Natural killer cell (primary cell): ENCODE data around the gene ZNF512. TPM values are rescaled to one million over a fixed set of nuclear protein-coding genes. Genes with fewer than 3 reads are reported as not detected.

ENCODE experiments used
- ATAC-seq, 3 donors: fragments of 150-1000 bp in 2 of 3; fragments of 200-7000 bp in 1 of 3; cut with Tn5 transposase; 1 replicate in 1 of 3; 2 replicates in 2 of 3; pipeline ENCODE4 v1.10.0; 2021; ENCODE audit warnings: mild to moderate bottlenecking in 2 of 3, moderate library complexity in 2 of 3
- DNase-seq, 2 donors: peaks; one replicate each; pipeline versions ENCODE4 v3.0.0 to v3.0.0-alpha.2; 2013 to 2021; ENCODE audit warnings: mixed read lengths in 1 of 2
- H3K27ac ChIP-seq: one replicate; pipeline ENCODE4 v1.5.1; 2013; ENCODE audit warnings: mild to moderate bottlenecking, low read length
- H3K27me3 ChIP-seq: one replicate; pipeline ENCODE4 v1.6.1; 2013; ENCODE audit warnings: low read length; ENCODE audit not compliant: control insufficient read depth, insufficient read depth
- H3K36me3 ChIP-seq: one replicate; pipeline ENCODE4 v1.6.1; 2013; ENCODE audit warnings: low read length; ENCODE audit not compliant: control insufficient read depth, insufficient read depth
- H3K4me1 ChIP-seq: one replicate; pipeline ENCODE4 v1.6.1; 2013; ENCODE audit warnings: low read length; ENCODE audit not compliant: control insufficient read depth, insufficient read depth
- H3K4me3 ChIP-seq: one replicate; pipeline ENCODE4 v1.5.1; 2013; ENCODE audit warnings: low read length
- H3K9me3 ChIP-seq: one replicate; pipeline ENCODE4 v1.6.1; 2013; ENCODE audit warnings: low read length; ENCODE audit not compliant: control insufficient read depth, insufficient read depth
- H3K27ac Mint-ChIP-seq, 2 donors: one replicate each; pipeline ENCODE4 v1.8.0; 2022; ENCODE audit warnings: mild to moderate bottlenecking in 2 of 2, mixed read lengths in 2 of 2, moderate library complexity in 1 of 2
- H3K27me3 Mint-ChIP-seq, 2 donors: one replicate each; pipeline ENCODE4 v1.8.0; 2022; ENCODE audit warnings: low read depth in 2 of 2, mixed read lengths in 2 of 2
- H3K36me3 Mint-ChIP-seq: one replicate; pipeline ENCODE4 v1.8.0; 2022; ENCODE audit warnings: mixed read lengths
- H3K4me1 Mint-ChIP-seq, 2 donors: one replicate each; pipeline ENCODE4 v1.8.0; 2022; ENCODE audit warnings: mixed read lengths in 2 of 2
- H3K4me3 Mint-ChIP-seq: one replicate; pipeline ENCODE4 v1.8.0; 2022; ENCODE audit warnings: mild to moderate bottlenecking, moderate library complexity, mixed read lengths
- H3K9me3 Mint-ChIP-seq, 2 donors: one replicate each; pipeline ENCODE4 v1.8.0; 2022; ENCODE audit warnings: mixed read lengths in 2 of 2
- WGBS: methylation state at CpG from one replicate; pipeline ENCODE4 v1.1.7; 2013; ENCODE audit warnings: missing lambda C conversion rate; ENCODE audit not compliant: insufficient coverage; 5-methylcytosine and 5-hydroxymethylcytosine counted together
- intact Hi-C: fragments of 100-400 bp; cut with micrococcal nuclease; formaldehyde crosslinking; loops from one replicate; pipeline ENCODE4 v1.14.2; 2022
- total RNA-seq, 4 donors: library from RNA; stranded (reverse); fragments of 120-200 nt in 1 of 4; gene quantifications; one replicate each; pipeline versions ENCODE4 v1.2.3 to v1.2.4, GENCODE V29; 2013 to 2022
- TF ChIP-seq, protein P1 (sequence below): fragments of 200-600 bp; IDR thresholded peaks from one replicate; pipeline ENCODE4 v1.8.0; 2022; ENCODE audit warnings: antibody characterized with exemption

Gene ZNF512
- total RNA-seq, 3 donors from 2014 or later (not counting 1 experiment from before 2014, with no cell fraction given): 26.5 to 40.9 (median 30.6) TPM

GRCh38 chr2:27544143-27544821 lies 38.6 kb upstream of the ZNF512 start:
- no peak overlapping the region for H3K4me3 Mint-ChIP-seq
- TF ChIP-seq, protein P1, sequence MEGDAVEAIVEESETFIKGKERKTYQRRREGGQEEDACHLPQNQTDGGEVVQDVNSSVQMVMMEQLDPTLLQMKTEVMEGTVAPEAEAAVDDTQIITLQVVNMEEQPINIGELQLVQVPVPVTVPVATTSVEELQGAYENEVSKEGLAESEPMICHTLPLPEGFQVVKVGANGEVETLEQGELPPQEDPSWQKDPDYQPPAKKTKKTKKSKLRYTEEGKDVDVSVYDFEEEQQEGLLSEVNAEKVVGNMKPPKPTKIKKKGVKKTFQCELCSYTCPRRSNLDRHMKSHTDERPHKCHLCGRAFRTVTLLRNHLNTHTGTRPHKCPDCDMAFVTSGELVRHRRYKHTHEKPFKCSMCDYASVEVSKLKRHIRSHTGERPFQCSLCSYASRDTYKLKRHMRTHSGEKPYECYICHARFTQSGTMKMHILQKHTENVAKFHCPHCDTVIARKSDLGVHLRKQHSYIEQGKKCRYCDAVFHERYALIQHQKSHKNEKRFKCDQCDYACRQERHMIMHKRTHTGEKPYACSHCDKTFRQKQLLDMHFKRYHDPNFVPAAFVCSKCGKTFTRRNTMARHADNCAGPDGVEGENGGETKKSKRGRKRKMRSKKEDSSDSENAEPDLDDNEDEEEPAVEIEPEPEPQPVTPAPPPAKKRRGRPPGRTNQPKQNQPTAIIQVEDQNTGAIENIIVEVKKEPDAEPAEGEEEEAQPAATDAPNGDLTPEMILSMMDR: no peak
- intact Hi-C loops: no loop called here
- peaks cover 0 to 3% of the 10 kb centered on the region in 2 donors for H3K27me3 Mint-ChIP-seq
- Histone ChIP-seq H3K4me3 (no peak overlapping the region), H3K27ac (no peak overlapping the region), H3K27me3 (no peaks in the 10 kb centered on the region), H3K36me3 (no peaks in the 10 kb centered on the region), H3K9me3 (no peaks in the 10 kb centered on the region), H3K4me1 (no peaks in the 10 kb centered on the region)
- ATAC-seq: no peak
- no peaks in the 10 kb centered on the region for H3K9me3 Mint-ChIP-seq
- H3K36me3 Mint-ChIP-seq: no peaks in the 10 kb centered on the region
- no peak for DNase-seq
- no peaks in the 10 kb centered on the region for H3K4me1 Mint-ChIP-seq
- H3K27ac Mint-ChIP-seq: no peak overlapping the region
- WGBS: 96% methylated on average over 6 of the region's 6 CpGs

DNA sequence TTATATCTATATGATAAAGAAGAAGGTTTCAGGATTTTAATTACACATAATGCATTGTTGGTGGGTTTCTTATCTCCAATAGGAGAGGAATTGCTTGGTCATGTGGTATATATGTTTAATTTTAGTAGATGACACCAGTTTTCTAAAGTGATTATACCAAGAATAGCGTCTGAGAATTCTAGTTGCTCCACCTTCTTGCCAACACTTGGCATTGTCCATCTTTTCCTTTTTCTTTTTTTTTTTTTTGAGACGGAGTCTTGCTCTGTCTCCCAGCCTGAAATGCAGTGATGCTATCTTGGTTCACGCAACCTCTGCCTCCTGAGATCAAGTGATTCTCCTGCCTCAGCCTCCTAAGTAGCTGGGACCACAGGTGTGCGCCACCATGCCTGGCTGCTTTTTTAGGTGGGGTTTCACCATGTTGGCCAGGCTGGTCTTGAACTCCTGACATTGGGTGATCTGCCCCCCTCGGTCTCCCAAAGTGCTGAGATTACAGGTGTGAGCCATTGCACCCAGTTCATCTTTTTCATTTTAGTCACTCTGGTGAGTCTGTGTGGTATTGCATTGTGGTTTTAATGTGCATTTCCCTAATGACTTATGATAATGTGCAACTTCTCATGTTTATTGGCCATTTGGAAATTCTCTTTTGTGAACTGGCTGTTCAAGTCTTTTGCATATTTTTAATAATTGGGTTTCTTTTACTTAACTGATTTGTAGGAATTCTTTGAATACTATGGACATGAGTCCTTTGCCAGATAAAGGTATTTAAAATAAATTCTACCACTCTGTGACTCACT lies 37.3 kb upstream of the ZNF512 start:
- Histone ChIP-seq H3K27ac (no peak overlapping the region), H3K36me3 (no peaks in the 10 kb centered on the region), H3K4me3 (no peak overlapping the region), H3K9me3 (no peaks in the 10 kb centered on the region), H3K27me3 (no peaks in the 10 kb centered on the region), H3K4me1 (no peaks in the 10 kb centered on the region)
- DNase-seq (no peak), ATAC-seq (no peak)
- no peaks in the 10 kb centered on the region for H3K4me1 Mint-ChIP-seq
- intact Hi-C loops: no loop called here
- H3K9me3 Mint-ChIP-seq: no peaks in the 10 kb centered on the region
- no peak overlapping the region for H3K4me3 Mint-ChIP-seq
- H3K27me3 Mint-ChIP-seq: peaks cover 3 to 6% of the 10 kb centered on the region in 2 donors
- H3K36me3 Mint-ChIP-seq: no peaks in the 10 kb centered on the region
- H3K27ac Mint-ChIP-seq: no peak overlapping the region
- TF ChIP-seq, protein P1: no peak
- WGBS: 78% methylated on average over 5 of the region's 5 CpGs

DNA sequence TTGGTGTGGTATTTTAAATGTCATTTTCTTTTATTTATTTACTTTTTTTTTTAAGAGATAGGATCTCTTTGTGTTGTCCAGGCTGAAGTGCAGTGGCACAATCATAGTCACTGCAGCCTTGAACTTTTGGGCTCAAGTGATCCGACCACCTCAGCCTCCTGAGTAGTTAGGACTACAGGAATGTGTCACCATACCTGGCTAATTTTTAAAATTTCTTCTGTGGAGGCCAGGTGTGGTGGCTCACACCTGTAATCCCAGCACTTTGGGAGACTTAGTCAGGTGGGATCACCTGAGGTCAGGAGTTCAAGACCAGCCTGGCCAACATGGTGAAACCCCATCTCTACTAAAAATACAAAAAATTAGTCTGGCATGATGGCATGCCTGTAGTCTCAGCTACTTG lies 33.5 kb upstream of the ZNF512 start:
- Histone ChIP-seq H3K9me3 (no peaks in the 10 kb centered on the region), H3K36me3 (no peaks in the 10 kb centered on the region), H3K27me3 (no peaks in the 10 kb centered on the region), H3K4me3 (no peak overlapping the region), H3K4me1 (no peaks in the 10 kb centered on the region), H3K27ac (no peak overlapping the region)
- DNase-seq (no peak), ATAC-seq (no peak)
- Mint-ChIP-seq H3K4me1 (no peaks in the 10 kb centered on the region), H3K4me3 (no peak overlapping the region), H3K36me3 (no peaks in the 10 kb centered on the region), H3K27ac (no peak overlapping the region), H3K9me3 (no peaks in the 10 kb centered on the region), H3K27me3 (peaks cover 11 to 22% of the 10 kb centered on the region in 2 donors)
- TF ChIP-seq, protein P1: no peak
- WGBS: 83% methylated on average over 1 of the region's 1 CpG
- intact Hi-C loops: no loop called here
